ENCODE results near the gene CYP4A22. TPM values are rescaled to one million over a fixed set of nuclear protein-coding genes. Genes with fewer than 3 reads are reported as not detected.
"Not testable (repeated sequence)": the region's sequence is repeated elsewhere in the genome, so short reads cannot be mapped to it uniquely, and the experiment has no call there.

The CYP4A22 gene
- total and polyA plus RNA-seq, 9 of the 15 experiments (the other 6 are each of a cell fraction or from before 2014, with no cell fraction given) = 0.07 TPM; not detected in 8

- not testable (repeated sequence) for ATAC-seq
These were observed 10.2 kb upstream of the CYP4A22 start for GRCh38 chr1:47126997-47127396.

GRCh38 chr1:47128221-47128620 is 9.0 kb upstream of the CYP4A22 start:
- Histone ChIP-seq H4K20me1 (replicated peaks; ENCODE audit: control insufficient read depth, insufficient read depth, low read length) (no peaks in the 10 kb centered on the region), H3K4me1 (replicated peaks in 1 of 2; ENCODE audit: control insufficient read depth in 2 of 2, insufficient read depth in 2 of 2, low read length in 2 of 2) (no peaks in the 10 kb centered on the region), H3K27me3 (ENCODE audit: control insufficient read depth in 2 of 2, insufficient read depth in 2 of 2, low read length in 2 of 2) (peaks cover 3 to 8% of the 10 kb centered on the region in 2 experiments; a peak in 3 of 5 replicates), H2AFZ (ENCODE audit: low read depth, low read length) (no peak overlapping the region), H3K27ac (ENCODE audit: extremely low read depth, low read depth, low read length) (no peak overlapping the region), H3K4me3 (no peak overlapping the region), H3K4me2 (ENCODE audit: insufficient read depth, low read length) (no peak overlapping the region), H3K36me3 (ENCODE audit: control insufficient read depth, insufficient read depth, low read length) (no peaks in the 10 kb centered on the region), H3K9ac (ENCODE audit: insufficient read depth in 1 of 2, low read depth in 2 of 2, low read length in 2 of 2) (no peak overlapping the region), H3K9me3 (replicated peaks; ENCODE audit: control insufficient read depth, insufficient read depth, low read depth, low read length) (no peaks in the 10 kb centered on the region), H3K9me1 (ENCODE audit: control insufficient read depth, insufficient read depth, low read length) (no peaks in the 10 kb centered on the region), H3K79me2 (ENCODE audit: control insufficient read depth, insufficient read depth, low read length) (no peaks in the 10 kb centered on the region)
- DNase-seq (ENCODE audit: extremely low read depth in 1 of 4, low spot score in 3 of 4) (no peak), ATAC-seq (no peak), FAIRE-seq (no peak)
- no TSS peak for BruUV-seq (replicated peaks)
- WGBS (ENCODE audit: insufficient coverage, low coverage, missing lambda C conversion rate) = 0% methylated on average over 1 of the region's 1 CpG
- intact Hi-C loops (cut with micrococcal nuclease) = no loop called here
- in situ Hi-C loops (cut with MboI) = no loop called here
- CTCF ChIA-PET (ENCODE audit: low intra/inter-chr PET ratio) = no interaction called here
- POLR2A ChIA-PET = no interaction called here
- TF ChIP-seq PTBP1 (IDR thresholded peaks at IDR 0.05; ENCODE audit: low read depth, low read length) (no peak), KDM4B (IDR thresholded peaks at IDR 0.05; ENCODE audit: borderline replicate concordance in 2 of 2, low read depth in 1 of 2) (no peak), ZNF77 (CRISPR knock-in tag; IDR thresholded peaks at IDR 0.05) (no peak), THRA (IDR thresholded peaks at IDR 0.05) (no peak), ZNF431 (CRISPR knock-in tag; IDR thresholded peaks at IDR 0.05) (no peak), PCBP2 (IDR thresholded peaks at IDR 0.05; ENCODE audit: low read depth, low read length, poor library complexity, severe bottlenecking) (no peak), SMC3 (conservative IDR thresholded peaks at IDR 0.05; ENCODE audit: insufficient read depth, low read depth, low read length) (no peak), ZKSCAN8 (CRISPR knock-in tag; IDR thresholded peaks at IDR 0.05) (no peak), POLR2AphosphoS5 (IDR thresholded peaks at IDR 0.05; ENCODE audit: control insufficient read depth, insufficient read depth, low read depth, low read length) (no peak), ZNF584 (CRISPR knock-in tag; IDR thresholded peaks at IDR 0.05; ENCODE audit: low read depth) (no peak), ZNF655 (CRISPR knock-in tag; IDR thresholded peaks at IDR 0.05) (no peak), ZZZ3 (IDR thresholded peaks at IDR 0.05) (no peak), BACH1 (tag; IDR thresholded peaks at IDR 0.05) (no peak), LARP7 (IDR thresholded peaks at IDR 0.05) (no peak)

More at GRCh38 chr1:47126997-47127396, 10.2 kb upstream of the CYP4A22 start:
- H3K79me2 ChIP-seq (ENCODE audit: control insufficient read depth, insufficient read depth, low read length); H3K9me1 ChIP-seq (ENCODE audit: control insufficient read depth, insufficient read depth, low read length); H4K20me1 ChIP-seq (replicated peaks; ENCODE audit: control insufficient read depth, insufficient read depth, low read length); intact Hi-C loops (cut with micrococcal nuclease); H3K4me2 ChIP-seq (ENCODE audit: insufficient read depth, low read length); H3K9ac ChIP-seq (ENCODE audit: insufficient read depth in 1 of 2, low read depth in 2 of 2, low read length in 2 of 2); H2AFZ ChIP-seq (ENCODE audit: low read depth, low read length); H3K27ac ChIP-seq (ENCODE audit: extremely low read depth, low read depth, low read length); H3K36me3 ChIP-seq (ENCODE audit: control insufficient read depth, insufficient read depth, low read length); DNase-seq (ENCODE audit: extremely low read depth in 1 of 4, low spot score in 3 of 4); FAIRE-seq; H3K4me3 ChIP-seq; H3K27me3 ChIP-seq (ENCODE audit: control insufficient read depth in 2 of 2, insufficient read depth in 2 of 2, low read length in 2 of 2); in situ Hi-C loops (cut with MboI); H3K9me3 ChIP-seq (replicated peaks; ENCODE audit: control insufficient read depth, insufficient read depth, low read depth, low read length); BruUV-seq (replicated peaks); CTCF ChIA-PET (ENCODE audit: low intra/inter-chr PET ratio); POLR2A ChIA-PET; H3K4me1 ChIP-seq (replicated peaks in 1 of 2; ENCODE audit: control insufficient read depth in 2 of 2, insufficient read depth in 2 of 2, low read length in 2 of 2): not testable (repeated sequence)
- peak; percentile 57 for TF ChIP-seq ZNF146 (CRISPR knock-in tag; IDR thresholded peaks at IDR 0.05; ENCODE audit: unreplicated experiment)
- WGBS (ENCODE audit: insufficient coverage, low coverage, missing lambda C conversion rate) = 8% methylated on average over 2 of the region's 2 CpGs

All from K562 (cell line).